Fibroblast of pulmonary artery (primary cell): ENCODE results near the gene NDFIP1.
A peak's percentile ranks its signal among the peaks of the same experiment; 100 is the strongest.
"Not testable (repeated sequence)": the region's sequence is repeated elsewhere in the genome, so short reads cannot be mapped to it uniquely, and the experiment has no call there.

Experiments used
- DNase-seq: peaks from one replicate; pipeline ENCODE4 v3.0.0-alpha.2; 2010; ENCODE audit warnings: low read depth
- H3K4me3 ChIP-seq: replicated peaks from 2 replicates; pipeline ENCODE4 v1.5.1; 2011; ENCODE audit warnings: low read depth, mild to moderate bottlenecking, control low read depth, low read length, moderate library complexity
- CTCF ChIP-seq: IDR thresholded peaks from 2 replicates; pipeline ENCODE4 v1.5.1; 2011; ENCODE audit warnings: mild to moderate bottlenecking, control low read depth, low read length, inconsistent platforms; ENCODE audit errors: missing control alignments

The NDFIP1 gene

GRCh38 chr5:142152384-142152732 lies 43.8 kb downstream of the NDFIP1 start:
- TF ChIP-seq CTCF: no peak
- peak; percentile 30 for DNase-seq
- no peak overlapping the region for H3K4me3 ChIP-seq

GRCh38 chr5:142153674-142154448 lies 45.3 kb downstream of the NDFIP1 start:
- TF ChIP-seq CTCF: no peak
- H3K4me3 ChIP-seq: no peak overlapping the region

GRCh38 chr5:142154449-142154841 lies 45.9 kb downstream of the NDFIP1 start:
- H3K4me3 ChIP-seq, DNase-seq: not testable (repeated sequence)

More at GRCh38 chr5:142153674-142154448, 45.3 kb downstream of the NDFIP1 start:
- DNase-seq: no peak

GRCh38 chr5:142156839-142157463 lies 48.4 kb downstream of the NDFIP1 start:
- H3K4me3 ChIP-seq: no peak overlapping the region
- peak; percentile 17 for DNase-seq
- TF ChIP-seq CTCF: no peak

GRCh38 chr5:142159354-142159753 lies 50.8 kb downstream of the NDFIP1 start:
- no peak for TF ChIP-seq CTCF
- H3K4me3 ChIP-seq: no peak overlapping the region
- DNase-seq: no peak

GRCh38 chr5:142164315-142164714 lies 55.7 kb downstream of the NDFIP1 start:
- DNase-seq: no peak
- no peak for TF ChIP-seq CTCF
- H3K4me3 ChIP-seq: no peak overlapping the region

GRCh38 chr5:142166754-142167153 lies 58.2 kb downstream of the NDFIP1 start:
- TF ChIP-seq CTCF: no peak
- DNase-seq: no peak
- H3K4me3 ChIP-seq: no peak overlapping the region
